Peyer's patch (tissue), 4 donors: ENCODE measurements around the gene MOCS1.

ENCODE experiments used
- CTCF ChIP-seq, 6 experiments: fragments of 450-650 bp in 4 of 6; fragments of 200-600 bp in 2 of 6; sonication (generic) in 1 of 6; IDR thresholded peaks; one replicate each; pipeline ENCODE4 v1.5.1; 2017 to 2019; ENCODE audit warnings: antibody characterized with exemption in 6 of 6, mild to moderate bottlenecking in 3 of 6, moderate library complexity in 1 of 6
- POLR2A ChIP-seq, 2 donors: fragments of 450-650 bp; IDR thresholded peaks; one replicate each; pipeline ENCODE4 v1.5.1; 2017; ENCODE audit warnings: antibody characterized with exemption in 2 of 2, mild to moderate bottlenecking in 2 of 2, moderate library complexity in 2 of 2

- TF ChIP-seq CTCF (IDR thresholded peaks at IDR 0.05) (no peak), POLR2A (IDR thresholded peaks at IDR 0.05) (no peak)
Observed at GRCh38 chr6:39983193-39983592, 48.9 kb upstream of the MOCS1 start.
